Chondrocyte (in vitro differentiated cells): ENCODE results near the gene NFU1. TPM values are rescaled to one million over a fixed set of nuclear protein-coding genes. Genes with fewer than 3 reads are reported as not detected.

Experiments
- DNase-seq: peaks from one replicate; pipeline ENCODE4 v3.0.0; 2021; ENCODE audit warnings: mixed read lengths, low spot score
- H3K27ac Mint-ChIP-seq: one replicate; pipeline ENCODE4 v1.8.0; 2021; ENCODE audit warnings: mild to moderate bottlenecking, moderate library complexity, mixed read lengths; ENCODE audit not compliant: unreplicated experiment
- H3K27me3 Mint-ChIP-seq: 2 replicates; pipeline ENCODE4 v1.8.0; 2021; ENCODE audit warnings: low read depth, mixed read lengths
- H3K36me3 Mint-ChIP-seq: 2 replicates; pipeline ENCODE4 v1.8.0; 2021; ENCODE audit warnings: low read depth, mixed read lengths
- H3K4me1 Mint-ChIP-seq: 2 replicates; pipeline ENCODE4 v1.8.0; 2021; ENCODE audit warnings: low read depth, mild to moderate bottlenecking, mixed read lengths
- H3K4me3 Mint-ChIP-seq: one replicate; pipeline ENCODE4 v1.8.0; 2021; ENCODE audit warnings: mild to moderate bottlenecking, moderate library complexity, mixed read lengths; ENCODE audit not compliant: unreplicated experiment
- H3K9me3 Mint-ChIP-seq: 2 replicates; pipeline ENCODE4 v1.8.0; 2021; ENCODE audit warnings: low read depth, mixed read lengths
- total RNA-seq: library from RNA; stranded (reverse); gene quantifications from 3 replicates; pipeline ENCODE4 v1.2.1, GENCODE V29; 2021
- TF ChIP-seq, protein P1 (sequence below): fragments of 200-600 bp; sonication (generic); IDR thresholded peaks from 2 replicates; pipeline ENCODE4 v1.5.0; 2021; ENCODE audit warnings: antibody characterized with exemption, mild to moderate bottlenecking, moderate library complexity

The NFU1 gene
- total RNA-seq, 1 donor from 2014 or later = 40.7 TPM

GRCh38 chr2:69390471-69390870 is 46.8 kb downstream of the NFU1 start:
- Mint-ChIP-seq H3K27me3 (no peaks in the 10 kb centered on the region), H3K36me3 (peaks cover 13% of the 10 kb centered on the region), H3K27ac (no peak overlapping the region), H3K4me3 (no peak overlapping the region), H3K4me1 (peaks cover 18% of the 10 kb centered on the region), H3K9me3 (no peaks in the 10 kb centered on the region)
- no peak for DNase-seq
- TF ChIP-seq, protein P1, sequence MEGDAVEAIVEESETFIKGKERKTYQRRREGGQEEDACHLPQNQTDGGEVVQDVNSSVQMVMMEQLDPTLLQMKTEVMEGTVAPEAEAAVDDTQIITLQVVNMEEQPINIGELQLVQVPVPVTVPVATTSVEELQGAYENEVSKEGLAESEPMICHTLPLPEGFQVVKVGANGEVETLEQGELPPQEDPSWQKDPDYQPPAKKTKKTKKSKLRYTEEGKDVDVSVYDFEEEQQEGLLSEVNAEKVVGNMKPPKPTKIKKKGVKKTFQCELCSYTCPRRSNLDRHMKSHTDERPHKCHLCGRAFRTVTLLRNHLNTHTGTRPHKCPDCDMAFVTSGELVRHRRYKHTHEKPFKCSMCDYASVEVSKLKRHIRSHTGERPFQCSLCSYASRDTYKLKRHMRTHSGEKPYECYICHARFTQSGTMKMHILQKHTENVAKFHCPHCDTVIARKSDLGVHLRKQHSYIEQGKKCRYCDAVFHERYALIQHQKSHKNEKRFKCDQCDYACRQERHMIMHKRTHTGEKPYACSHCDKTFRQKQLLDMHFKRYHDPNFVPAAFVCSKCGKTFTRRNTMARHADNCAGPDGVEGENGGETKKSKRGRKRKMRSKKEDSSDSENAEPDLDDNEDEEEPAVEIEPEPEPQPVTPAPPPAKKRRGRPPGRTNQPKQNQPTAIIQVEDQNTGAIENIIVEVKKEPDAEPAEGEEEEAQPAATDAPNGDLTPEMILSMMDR = no peak

GRCh38 chr2:69390001-69390400 is 47.2 kb downstream of the NFU1 start:
- Mint-ChIP-seq H3K27me3 (no peaks in the 10 kb centered on the region), H3K27ac (no peak overlapping the region), H3K36me3 (peaks cover 13% of the 10 kb centered on the region), H3K4me3 (no peak overlapping the region), H3K4me1 (peaks cover 19% of the 10 kb centered on the region), H3K9me3 (no peaks in the 10 kb centered on the region)
- TF ChIP-seq, protein P1 = no peak
- no peak for DNase-seq

- Mint-ChIP-seq H3K9me3 (no peaks in the 10 kb centered on the region), H3K4me3 (no peak overlapping the region), H3K36me3 (peaks cover 8% of the 10 kb centered on the region), H3K27me3 (no peaks in the 10 kb centered on the region), H3K27ac (no peak overlapping the region), H3K4me1 (peaks cover 27% of the 10 kb centered on the region)
- TF ChIP-seq, protein P1 = no peak
- DNase-seq = no peak
These were observed 48.0 kb downstream of the NFU1 start for GRCh38 chr2:69389271-69389670.

- peak overlapping the region; percentile 84 for H3K4me3 Mint-ChIP-seq
- TF ChIP-seq, protein P1 = no peak
- peak overlapping the region; percentile 98 for H3K27ac Mint-ChIP-seq
- H3K9me3 Mint-ChIP-seq = no peaks in the 10 kb centered on the region
- no peak for DNase-seq
- H3K27me3 Mint-ChIP-seq = no peaks in the 10 kb centered on the region
- H3K36me3 Mint-ChIP-seq = no peaks in the 10 kb centered on the region
- H3K4me1 Mint-ChIP-seq = peaks cover 38% of the 10 kb centered on the region
These were observed 49.3 kb downstream of the NFU1 start for GRCh38 chr2:69387770-69388481.

GRCh38 chr2:69386789-69387734 is 50.2 kb downstream of the NFU1 start, which contains the start of gene GFPT1:
Gene GFPT1, minus strand, starts transcription at chr2:69387227. Its CDS starts 156 bp downstream, at chr2:69387071.
- TF ChIP-seq, protein P1 = no peak
- DNase-seq = peak; percentile 97
- Mint-ChIP-seq H3K4me1 (peaks cover 47% of the 10 kb centered on the region), H3K36me3 (peaks cover 6% of the 10 kb centered on the region), H3K27ac (peak within 1 kb of the TSS; percentile 98), H3K4me3 (peak within 1 kb of the TSS; percentile 84), H3K9me3 (no peaks in the 10 kb centered on the region), H3K27me3 (no peaks in the 10 kb centered on the region)
